ENCODE data around the gene OR4D10.
"Not testable (repeated sequence)": the region's sequence is repeated elsewhere in the genome, so short reads cannot be mapped to it uniquely, and the experiment has no call there.

The OR4D10 gene

GRCh38 chr11:59473015-59473414 lies at the start of gene OR4D10:
TSS of gene OR4D10 (plus strand) at chr11:59473315. CDS start at chr11:59477430, 4,115 bp downstream.
- DNase-seq (ENCODE audit: low spot score in 2 of 2) (no peak), ATAC-seq (replicated peaks; ENCODE audit: extremely low read depth, poor library complexity, severe bottlenecking) (no peak)
- H3K27ac Mint-ChIP-seq (ENCODE audit: low read depth) = no peak within 1 kb of the TSS
- H3K4me3 Mint-ChIP-seq = no peak within 1 kb of the TSS
- H3K9me3 Mint-ChIP-seq = no peaks in the 10 kb centered on the region
- H3K4me1 Mint-ChIP-seq = no peaks in the 10 kb centered on the region
- no peaks in the 10 kb centered on the region for H3K36me3 Mint-ChIP-seq (ENCODE audit: insufficient read depth)
- H3K27me3 Mint-ChIP-seq = peaks cover 71% of the 10 kb centered on the region

- Mint-ChIP-seq H3K4me3 (no peak overlapping the region), H3K4me1 (no peaks in the 10 kb centered on the region), H3K27me3 (peaks cover 43% of the 10 kb centered on the region), H3K27ac (ENCODE audit: low read depth) (no peak overlapping the region), H3K36me3 (ENCODE audit: insufficient read depth) (no peaks in the 10 kb centered on the region), H3K9me3 (no peaks in the 10 kb centered on the region)
- no peak for DNase-seq (ENCODE audit: low spot score in 2 of 2)
- ATAC-seq (replicated peaks; ENCODE audit: extremely low read depth, poor library complexity, severe bottlenecking) = no peak
Observed at GRCh38 chr11:59423835-59424234, 49.3 kb upstream of the OR4D10 start.

- Mint-ChIP-seq H3K9me3 (no peaks in the 10 kb centered on the region), H3K27ac (ENCODE audit: low read depth) (no peak overlapping the region)
- DNase-seq (ENCODE audit: low spot score in 2 of 2) = no peak
Observed at GRCh38 chr11:59425131-59425530, 48.0 kb upstream of the OR4D10 start.

GRCh38 chr11:59426361-59427067 lies 46.6 kb upstream of the OR4D10 start, which contains the start of gene OR5A2:
TSS of gene OR5A2 (minus strand) at chr11:59426413. CDS start at chr11:59422953, 3,460 bp downstream.
- no peaks in the 10 kb centered on the region for H3K4me1 Mint-ChIP-seq
- H3K9me3 Mint-ChIP-seq = no peaks in the 10 kb centered on the region
- DNase-seq (ENCODE audit: low spot score in 2 of 2) (no peak), ATAC-seq (replicated peaks; ENCODE audit: extremely low read depth, poor library complexity, severe bottlenecking) (no peak)
- peaks cover 37% of the 10 kb centered on the region for H3K27me3 Mint-ChIP-seq
- H3K36me3 Mint-ChIP-seq (ENCODE audit: insufficient read depth) = no peaks in the 10 kb centered on the region
- no peak within 1 kb of the TSS for H3K4me3 Mint-ChIP-seq
- no peak within 1 kb of the TSS for H3K27ac Mint-ChIP-seq (ENCODE audit: low read depth)

More at GRCh38 chr11:59425131-59425530, 48.0 kb upstream of the OR4D10 start:
- H3K4me1 Mint-ChIP-seq = no peaks in the 10 kb centered on the region
- H3K4me3 Mint-ChIP-seq = no peak overlapping the region
- ATAC-seq (replicated peaks; ENCODE audit: extremely low read depth, poor library complexity, severe bottlenecking) = no peak
- H3K36me3 Mint-ChIP-seq (ENCODE audit: insufficient read depth) = no peaks in the 10 kb centered on the region
- peaks cover 43% of the 10 kb centered on the region for H3K27me3 Mint-ChIP-seq

- Mint-ChIP-seq H3K4me3 (no peak overlapping the region), H3K9me3 (no peaks in the 10 kb centered on the region), H3K27ac (ENCODE audit: low read depth) (no peak overlapping the region), H3K27me3 (peaks cover 41% of the 10 kb centered on the region), H3K4me1 (no peaks in the 10 kb centered on the region), H3K36me3 (ENCODE audit: insufficient read depth) (no peaks in the 10 kb centered on the region)
- DNase-seq (ENCODE audit: low spot score in 2 of 2) (no peak), ATAC-seq (replicated peaks; ENCODE audit: extremely low read depth, poor library complexity, severe bottlenecking) (no peak)
Observed at GRCh38 chr11:59427068-59427382, 46.1 kb upstream of the OR4D10 start.

GRCh38 chr11:59429924-59430516 lies 43.1 kb upstream of the OR4D10 start:
- Mint-ChIP-seq H3K36me3 (ENCODE audit: insufficient read depth) (no peaks in the 10 kb centered on the region), H3K4me1 (no peaks in the 10 kb centered on the region), H3K4me3 (no peak overlapping the region), H3K9me3 (no peaks in the 10 kb centered on the region), H3K27me3 (peaks cover 47% of the 10 kb centered on the region), H3K27ac (ENCODE audit: low read depth) (no peak overlapping the region)
- DNase-seq (ENCODE audit: low spot score in 2 of 2) (peak in 1 of 2 donors; percentile 23), ATAC-seq (replicated peaks; ENCODE audit: extremely low read depth, poor library complexity, severe bottlenecking) (no peak)

GRCh38 chr11:59436169-59436568 lies 36.9 kb upstream of the OR4D10 start, which contains the start of gene OR5A1:
TSS of gene OR5A1 (plus strand) at chr11:59436469. CDS start at chr11:59443169, 6,700 bp downstream.
- no peak for DNase-seq (ENCODE audit: low spot score in 2 of 2)
- H3K27ac Mint-ChIP-seq (ENCODE audit: low read depth) = no peak within 1 kb of the TSS
- H3K4me3 Mint-ChIP-seq = no peak within 1 kb of the TSS
- ATAC-seq (replicated peaks; ENCODE audit: extremely low read depth, poor library complexity, severe bottlenecking) = no peak
- peaks cover 40% of the 10 kb centered on the region for H3K27me3 Mint-ChIP-seq
- H3K4me1 Mint-ChIP-seq = no peaks in the 10 kb centered on the region
- H3K9me3 Mint-ChIP-seq = no peaks in the 10 kb centered on the region
- H3K36me3 Mint-ChIP-seq (ENCODE audit: insufficient read depth) = no peaks in the 10 kb centered on the region

GRCh38 chr11:59437770-59438169 lies 35.3 kb upstream of the OR4D10 start:
- Mint-ChIP-seq H3K36me3 (ENCODE audit: insufficient read depth) (no peaks in the 10 kb centered on the region), H3K27me3 (peaks cover 24% of the 10 kb centered on the region), H3K9me3 (no peaks in the 10 kb centered on the region), H3K27ac (ENCODE audit: low read depth) (no peak overlapping the region), H3K4me1 (no peaks in the 10 kb centered on the region), H3K4me3 (no peak overlapping the region)
- no peak for DNase-seq (ENCODE audit: low spot score in 2 of 2)
- no peak for ATAC-seq (replicated peaks; ENCODE audit: extremely low read depth, poor library complexity, severe bottlenecking)

GRCh38 chr11:59445624-59446023 lies 27.5 kb upstream of the OR4D10 start:
- not testable (repeated sequence) for H3K36me3 Mint-ChIP-seq (ENCODE audit: insufficient read depth); H3K27ac Mint-ChIP-seq (ENCODE audit: low read depth); H3K4me3 Mint-ChIP-seq; ATAC-seq (replicated peaks; ENCODE audit: extremely low read depth, poor library complexity, severe bottlenecking); H3K4me1 Mint-ChIP-seq; DNase-seq (ENCODE audit: low spot score in 2 of 2); H3K9me3 Mint-ChIP-seq
- peaks cover 34% of the 10 kb centered on the region for H3K27me3 Mint-ChIP-seq

GRCh38 chr11:59448484-59448883 lies 24.6 kb upstream of the OR4D10 start:
- no peaks in the 10 kb centered on the region for H3K4me1 Mint-ChIP-seq
- H3K36me3 Mint-ChIP-seq (ENCODE audit: insufficient read depth) = no peaks in the 10 kb centered on the region
- H3K9me3 Mint-ChIP-seq = no peaks in the 10 kb centered on the region

GRCh38 chr11:59456661-59457060 lies 16.5 kb upstream of the OR4D10 start, which contains the start of gene OR4D6:
TSS of gene OR4D6 (plus strand) at chr11:59456961. CDS start at chr11:59456961, 0 bp downstream.
- no peaks in the 10 kb centered on the region for H3K9me3 Mint-ChIP-seq
- H3K27me3 Mint-ChIP-seq = peaks cover 67% of the 10 kb centered on the region
- ATAC-seq (replicated peaks; ENCODE audit: extremely low read depth, poor library complexity, severe bottlenecking) = no peak
- no peak within 1 kb of the TSS for H3K27ac Mint-ChIP-seq (ENCODE audit: low read depth)
- no peaks in the 10 kb centered on the region for H3K36me3 Mint-ChIP-seq (ENCODE audit: insufficient read depth)
- no peak within 1 kb of the TSS for H3K4me3 Mint-ChIP-seq
- H3K4me1 Mint-ChIP-seq = no peaks in the 10 kb centered on the region
- no peak for DNase-seq (ENCODE audit: low spot score in 2 of 2)

More at GRCh38 chr11:59448484-59448883, 24.6 kb upstream of the OR4D10 start:
- Mint-ChIP-seq H3K27ac (ENCODE audit: low read depth) (no peak overlapping the region), H3K27me3 (peaks cover 49% of the 10 kb centered on the region), H3K4me3 (no peak overlapping the region)
- no peak for ATAC-seq (replicated peaks; ENCODE audit: extremely low read depth, poor library complexity, severe bottlenecking)
- DNase-seq (ENCODE audit: low spot score in 2 of 2) = no peak

GRCh38 chr11:59459916-59460315 lies 13.2 kb upstream of the OR4D10 start:
- H3K9me3 Mint-ChIP-seq = no peaks in the 10 kb centered on the region
- no peak for DNase-seq (ENCODE audit: low spot score in 2 of 2)
- no peaks in the 10 kb centered on the region for H3K4me1 Mint-ChIP-seq
- ATAC-seq (replicated peaks; ENCODE audit: extremely low read depth, poor library complexity, severe bottlenecking) = no peak
- peaks cover 75% of the 10 kb centered on the region for H3K27me3 Mint-ChIP-seq
- no peak overlapping the region for H3K27ac Mint-ChIP-seq (ENCODE audit: low read depth)
- no peak overlapping the region for H3K4me3 Mint-ChIP-seq
- no peaks in the 10 kb centered on the region for H3K36me3 Mint-ChIP-seq (ENCODE audit: insufficient read depth)

GRCh38 chr11:59463190-59463641 lies 9.9 kb upstream of the OR4D10 start:
- Mint-ChIP-seq H3K27ac (ENCODE audit: low read depth) (no peak overlapping the region), H3K36me3 (ENCODE audit: insufficient read depth) (no peaks in the 10 kb centered on the region), H3K4me3 (no peak overlapping the region), H3K4me1 (no peaks in the 10 kb centered on the region), H3K27me3 (peaks cover 65% of the 10 kb centered on the region), H3K9me3 (no peaks in the 10 kb centered on the region)
- DNase-seq (ENCODE audit: low spot score in 2 of 2) (no peak), ATAC-seq (replicated peaks; ENCODE audit: extremely low read depth, poor library complexity, severe bottlenecking) (no peak)

Data from central memory CD8-positive, alpha-beta T cell (primary cell).